ENCODE measurements around the gene KCNH8.

Gene KCNH8

GRCh38 chr3:19522305-19522704 lies 374.0 kb downstream of the KCNH8 start:
- no peak for ATAC-seq (ENCODE audit: low read depth)
- no peak for TF ChIP-seq CTCF (IDR thresholded peaks at IDR 0.05; ENCODE audit: poor library complexity, severe bottlenecking)
- Histone ChIP-seq H3K36me3 (ENCODE audit: low read depth) (no peaks in the 10 kb centered on the region), H3K4me3 (ENCODE audit: severe bottlenecking) (no peak overlapping the region), H3K27me3 (ENCODE audit: insufficient read depth, poor library complexity, severe bottlenecking) (no peaks in the 10 kb centered on the region), H3K27ac (ENCODE audit: poor library complexity, severe bottlenecking) (no peak overlapping the region), H3K4me1 (ENCODE audit: insufficient read depth, poor library complexity, severe bottlenecking) (no peaks in the 10 kb centered on the region), H3K9me3 (ENCODE audit: severe bottlenecking) (no peaks in the 10 kb centered on the region)
- no peak for DNase-seq (ENCODE audit: low spot score)

GRCh38 chr3:19526071-19526470 lies 377.8 kb downstream of the KCNH8 start:
- TF ChIP-seq CTCF (IDR thresholded peaks at IDR 0.05; ENCODE audit: poor library complexity, severe bottlenecking): no peak
- no peak overlapping the region for H3K27ac ChIP-seq (ENCODE audit: poor library complexity, severe bottlenecking)
- ATAC-seq (ENCODE audit: low read depth) (no peak), DNase-seq (ENCODE audit: low spot score) (no peak)
- no peaks in the 10 kb centered on the region for H3K36me3 ChIP-seq (ENCODE audit: low read depth)
- no peaks in the 10 kb centered on the region for H3K4me1 ChIP-seq (ENCODE audit: insufficient read depth, poor library complexity, severe bottlenecking)
- no peaks in the 10 kb centered on the region for H3K27me3 ChIP-seq (ENCODE audit: insufficient read depth, poor library complexity, severe bottlenecking)
- no peaks in the 10 kb centered on the region for H3K9me3 ChIP-seq (ENCODE audit: severe bottlenecking)
- no peak overlapping the region for H3K4me3 ChIP-seq (ENCODE audit: severe bottlenecking)

DNA sequence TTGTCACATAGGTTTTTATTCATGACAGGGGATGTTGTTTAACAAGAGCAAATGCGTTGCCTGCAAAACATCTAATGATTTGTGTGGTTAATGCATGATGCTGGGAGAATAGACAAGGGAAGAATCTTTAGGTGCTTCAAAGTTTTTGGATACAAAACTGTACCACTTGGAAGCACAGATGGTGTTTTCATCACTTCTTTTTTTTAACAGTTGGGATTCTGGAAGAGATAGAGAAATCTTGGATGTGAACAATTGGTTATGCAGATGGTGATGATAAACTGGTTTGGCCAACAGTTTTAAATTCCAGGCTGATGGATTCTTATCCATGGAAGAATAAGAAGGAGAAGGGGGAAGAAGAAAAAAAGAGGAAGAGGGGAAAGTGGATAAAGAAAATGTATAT lies 379.4 kb downstream of the KCNH8 start:
- H3K4me3 ChIP-seq (ENCODE audit: severe bottlenecking): no peak overlapping the region
- no peak overlapping the region for H3K27ac ChIP-seq (ENCODE audit: poor library complexity, severe bottlenecking)
- no peaks in the 10 kb centered on the region for H3K27me3 ChIP-seq (ENCODE audit: insufficient read depth, poor library complexity, severe bottlenecking)
- no peaks in the 10 kb centered on the region for H3K9me3 ChIP-seq (ENCODE audit: severe bottlenecking)
- no peaks in the 10 kb centered on the region for H3K36me3 ChIP-seq (ENCODE audit: low read depth)
- no peak for TF ChIP-seq CTCF (IDR thresholded peaks at IDR 0.05; ENCODE audit: poor library complexity, severe bottlenecking)
- H3K4me1 ChIP-seq (ENCODE audit: insufficient read depth, poor library complexity, severe bottlenecking): no peaks in the 10 kb centered on the region
- ATAC-seq (ENCODE audit: low read depth): no peak
- DNase-seq (ENCODE audit: low spot score): no peak

GRCh38 chr3:19531426-19531825 lies 383.1 kb downstream of the KCNH8 start:
- no peak for ATAC-seq (ENCODE audit: low read depth)
- no peak for TF ChIP-seq CTCF (IDR thresholded peaks at IDR 0.05; ENCODE audit: poor library complexity, severe bottlenecking)
- Histone ChIP-seq H3K27ac (ENCODE audit: poor library complexity, severe bottlenecking) (no peak overlapping the region), H3K36me3 (ENCODE audit: low read depth) (no peaks in the 10 kb centered on the region), H3K27me3 (ENCODE audit: insufficient read depth, poor library complexity, severe bottlenecking) (no peaks in the 10 kb centered on the region), H3K4me3 (ENCODE audit: severe bottlenecking) (no peak overlapping the region), H3K4me1 (ENCODE audit: insufficient read depth, poor library complexity, severe bottlenecking) (no peaks in the 10 kb centered on the region), H3K9me3 (ENCODE audit: severe bottlenecking) (no peaks in the 10 kb centered on the region)
- DNase-seq (ENCODE audit: low spot score): no peak

- H3K36me3 ChIP-seq (ENCODE audit: low read depth): no peaks in the 10 kb centered on the region
- no peaks in the 10 kb centered on the region for H3K4me1 ChIP-seq (ENCODE audit: insufficient read depth, poor library complexity, severe bottlenecking)
- ATAC-seq (ENCODE audit: low read depth): no peak
- no peak for TF ChIP-seq CTCF (IDR thresholded peaks at IDR 0.05; ENCODE audit: poor library complexity, severe bottlenecking)
- no peak overlapping the region for H3K27ac ChIP-seq (ENCODE audit: poor library complexity, severe bottlenecking)
- H3K4me3 ChIP-seq (ENCODE audit: severe bottlenecking): no peak overlapping the region
- no peaks in the 10 kb centered on the region for H3K9me3 ChIP-seq (ENCODE audit: severe bottlenecking)
- H3K27me3 ChIP-seq (ENCODE audit: insufficient read depth, poor library complexity, severe bottlenecking): no peaks in the 10 kb centered on the region
- no peak for DNase-seq (ENCODE audit: low spot score)
These were observed 391.4 kb downstream of the KCNH8 start for GRCh38 chr3:19539518-19540392.
